ENCODE results near the gene AWAT2.

DNA sequence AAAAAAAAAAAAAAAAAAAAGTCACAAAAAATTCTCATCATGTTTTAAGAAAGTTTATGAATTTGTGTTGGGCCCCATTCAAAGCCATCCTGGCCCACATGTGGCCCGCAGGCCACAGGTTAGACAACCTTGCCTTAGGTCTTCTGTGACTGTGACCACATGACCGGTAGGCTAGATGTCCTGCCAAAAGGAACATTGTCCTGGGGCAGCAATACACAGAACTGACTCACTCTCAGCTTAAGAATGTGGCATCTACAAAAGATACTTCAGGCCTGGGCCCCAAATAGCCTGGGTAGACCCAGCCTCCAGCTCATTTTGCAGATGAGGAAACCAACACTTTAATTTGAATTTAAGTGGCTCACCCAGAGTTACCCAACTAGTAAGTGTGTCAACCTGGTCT, 10.0 kb downstream of the AWAT2 start:
- TF ChIP-seq CTCF (IDR thresholded peaks at IDR 0.05; ENCODE audit: low read length) (no peak), EZH2 (IDR thresholded peaks at IDR 0.05; ENCODE audit: borderline replicate concordance, low read length) (no peak)

Measured in OCI-LY1 (cell line).